PC-3 (cell line): ENCODE results near the gene TMEM163. TPM values are rescaled to one million over a fixed set of nuclear protein-coding genes. Genes with fewer than 3 reads are reported as not detected.

ENCODE experiments used
- ATAC-seq: fragments of 200-7000 bp; cut with Tn5 transposase; 2 replicates; pipeline ENCODE4 v1.9.1; 2020; ENCODE audit warnings: mild to moderate bottlenecking, moderate library complexity
- BruUV-seq: library from RNA; stranded (reverse); fragments of 400-500 nt; replicated peaks from 2 replicates; lab custom pipeline; 2021; lab: Mats Ljungman, UMichigan
- CTCF ChIA-PET: fragments of 300-600 bp; sonication (Branson Sonifier 250); formaldehyde crosslinking; loops from one replicate; lab custom pipeline; 2022; ENCODE audit warnings: antibody characterized with exemption; lab: Charles Lee
- POLR2A ChIA-PET: fragments of 300-600 bp; sonication (Branson Sonifier 250); formaldehyde crosslinking; loops from one replicate; lab custom pipeline; 2022; ENCODE audit warnings: antibody characterized with exemption; ENCODE audit not compliant: unreplicated experiment; lab: Charles Lee
- DNase-seq: peaks from one replicate; pipeline ENCODE4 v3.0.0-alpha.2; 2015
- H2AFZ ChIP-seq: fragments of 300-600 bp; sonication (generic); 2 replicates; pipeline ENCODE4 v1.6.0; 2016; ENCODE audit warnings: antibody characterized with exemption, low read length
- H3F3A ChIP-seq: fragments of 300-600 bp; sonication (generic); one replicate; pipeline ENCODE4 v1.6.0; 2017; ENCODE audit warnings: antibody characterized with exemption, low read length, control low read depth, mild to moderate bottlenecking; ENCODE audit not compliant: unreplicated experiment
- H3K27ac ChIP-seq: fragments of 300-600 bp; sonication (generic); 2 replicates; pipeline ENCODE4 v1.5.1; 2016; ENCODE audit warnings: mild to moderate bottlenecking, low read length
- H3K27me3 ChIP-seq: fragments of 300-600 bp; sonication (generic); 2 replicates; pipeline ENCODE4 v1.6.1; 2016; ENCODE audit warnings: low read length, mixed read lengths
- H3K36me3 ChIP-seq: fragments of 300-600 bp; sonication (generic); 2 replicates; pipeline ENCODE4 v1.6.1; 2016; ENCODE audit warnings: low read depth, mixed run types, low read length, mixed read lengths
- H3K4me1 ChIP-seq: fragments of 300-600 bp; sonication (generic); 2 replicates; pipeline ENCODE4 v1.5.1; 2016; ENCODE audit warnings: low read length; ENCODE audit not compliant: insufficient read depth
- H3K4me2 ChIP-seq: fragments of 300-600 bp; sonication (generic); 2 replicates; pipeline ENCODE4 v1.6.0; 2016; ENCODE audit warnings: low read length
- H3K4me3 ChIP-seq: fragments of 300-600 bp; sonication (generic); 2 replicates; pipeline ENCODE4 v1.5.1; 2016; ENCODE audit warnings: mild to moderate bottlenecking, low read length, mixed read lengths
- H3K79me2 ChIP-seq: fragments of 300-600 bp; sonication (generic); 2 replicates; pipeline ENCODE4 v1.6.1; 2017; ENCODE audit warnings: low read length, mixed read lengths
- H3K9ac ChIP-seq: fragments of 300-600 bp; sonication (generic); 2 replicates; pipeline ENCODE4 v1.6.0; 2016; ENCODE audit warnings: mild to moderate bottlenecking, low read length
- H3K9me2 ChIP-seq: fragments of 300-600 bp; sonication (generic); replicated peaks from 2 replicates; pipeline ENCODE4 v1.6.1; 2016; ENCODE audit warnings: mixed run types, low read length, mixed read lengths
- H3K9me3 ChIP-seq: fragments of 300-600 bp; sonication (generic); 2 replicates; pipeline ENCODE4 v1.6.1; 2016; ENCODE audit warnings: low read length, mixed read lengths
- H4K20me1 ChIP-seq: fragments of 300-600 bp; sonication (generic); 2 replicates; pipeline ENCODE4 v1.6.1; 2016; ENCODE audit warnings: low read length, mixed read lengths
- CTCF ChIP-seq: fragments of 300-600 bp; sonication (generic); conservative IDR thresholded peaks from 2 replicates; pipeline ENCODE4 v1.5.1; 2017; ENCODE audit warnings: antibody characterized with exemption, low read depth, mild to moderate bottlenecking, low read length
- EZH2 ChIP-seq: fragments of 300-600 bp; sonication (generic); IDR thresholded peaks from one replicate; pipeline ENCODE4 v1.6.1; 2017; ENCODE audit warnings: antibody characterized with exemption, mild to moderate bottlenecking, low read length; ENCODE audit not compliant: unreplicated experiment
- EZH2phosphoT487 ChIP-seq: fragments of 300-600 bp; sonication (generic); IDR thresholded peaks from 2 replicates; pipeline ENCODE4 v1.6.1; 2018; ENCODE audit warnings: mild to moderate bottlenecking, antibody characterized with exemption, low read length, borderline replicate concordance
- intact Hi-C: fragments of 100-400 bp; cut with micrococcal nuclease; formaldehyde crosslinking; loops from 2 replicates; pipeline ENCODE4 v1.9.0; 2023
- total RNA-seq: library from RNA; depleted of rRNA; stranded (reverse); fragments of >200 nt; gene quantifications from 2 replicates; pipeline ENCODE4 v1.2.3, GENCODE V29; 2014

TMEM163 gene
- total RNA-seq, 1 experiment from 2014 or later = 0.47 TPM

DNA sequence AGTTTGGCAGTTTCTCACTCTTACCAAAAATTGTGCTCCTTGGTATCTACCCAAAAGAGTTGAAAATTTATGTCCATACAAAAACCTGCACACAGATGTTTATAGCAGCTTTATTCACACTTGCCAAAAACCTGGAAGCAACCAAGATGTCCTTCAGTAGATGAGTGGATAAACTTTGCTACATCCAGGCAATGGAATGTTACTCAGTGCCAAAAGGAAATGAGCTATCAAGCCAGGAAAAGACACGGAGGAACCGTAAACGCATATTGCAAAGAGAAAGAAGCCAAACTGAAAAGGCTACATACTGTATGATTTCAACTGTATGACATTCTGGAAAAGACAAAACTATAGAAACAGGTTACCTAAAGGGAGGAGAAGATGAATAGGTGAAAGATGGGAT is 36.1 kb downstream of the TMEM163 start:
- CTCF ChIA-PET = no interaction called here
- H3K9ac ChIP-seq = no peak overlapping the region
- H3K27ac ChIP-seq = peak overlapping the region; percentile 68
- H3K27me3 ChIP-seq = no peaks in the 10 kb centered on the region
- BruUV-seq = no TSS peak
- H4K20me1 ChIP-seq = no peaks in the 10 kb centered on the region
- no peaks in the 10 kb centered on the region for H3K9me3 ChIP-seq
- intact Hi-C loops = no loop called here
- H3K79me2 ChIP-seq = no peaks in the 10 kb centered on the region
- no peak overlapping the region for H2AFZ ChIP-seq
- DNase-seq (peak; percentile 26), ATAC-seq (no peak)
- H3K9me2 ChIP-seq = no peaks in the 10 kb centered on the region
- H3K4me2 ChIP-seq = peak overlapping the region; percentile 41
- H3K4me3 ChIP-seq = no peak overlapping the region
- H3K36me3 ChIP-seq = no peaks in the 10 kb centered on the region
- POLR2A ChIA-PET = interaction anchor here (0.6 kb wide), 1 partner anchor 846 kb away, joined by 6 read pairs; no protein-coding TSS in a partner anchor
- H3F3A ChIP-seq = no peaks in the 10 kb centered on the region
- TF ChIP-seq EZH2 = no peak
- no peak for TF ChIP-seq EZH2phosphoT487
- no peak for TF ChIP-seq CTCF
- peaks cover 20% of the 10 kb centered on the region for H3K4me1 ChIP-seq

DNA sequence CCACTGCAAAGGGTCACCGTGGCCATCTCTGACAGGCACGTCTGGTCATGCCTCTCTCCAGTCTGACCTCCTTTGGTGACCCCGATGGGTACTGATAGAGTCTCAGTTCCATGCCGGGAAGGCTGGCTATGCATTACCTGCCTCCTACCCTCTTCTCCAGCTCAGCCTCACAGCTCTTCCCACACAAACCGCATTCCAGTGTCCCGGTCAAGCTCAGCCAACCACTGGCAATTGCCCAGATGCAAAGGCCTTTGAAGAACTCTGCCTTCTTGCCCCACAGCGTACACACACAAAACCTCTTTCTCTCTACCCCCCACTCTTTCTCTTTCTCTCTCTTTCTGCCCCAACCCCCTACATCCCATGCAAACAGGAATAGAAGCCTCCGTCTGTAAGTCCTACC is 37.6 kb downstream of the TMEM163 start:
- no peaks in the 10 kb centered on the region for H4K20me1 ChIP-seq
- no peak overlapping the region for H3K27ac ChIP-seq
- no peaks in the 10 kb centered on the region for H3K36me3 ChIP-seq
- BruUV-seq = no TSS peak
- no peaks in the 10 kb centered on the region for H3K27me3 ChIP-seq
- no peak overlapping the region for H3K4me2 ChIP-seq
- no peak for ATAC-seq
- ChIA-PET CTCF (no interaction called here), POLR2A (no interaction called here)
- TF ChIP-seq CTCF (no peak), EZH2 (no peak)
- no peaks in the 10 kb centered on the region for H3K9me2 ChIP-seq
- no peak overlapping the region for H3K9ac ChIP-seq
- intact Hi-C loops = no loop called here
- no peak for DNase-seq
- no peaks in the 10 kb centered on the region for H3K9me3 ChIP-seq
- no peak overlapping the region for H3K4me3 ChIP-seq
- H3K4me1 ChIP-seq = peaks cover 20% of the 10 kb centered on the region
- no peaks in the 10 kb centered on the region for H3K79me2 ChIP-seq
- no peak overlapping the region for H2AFZ ChIP-seq
- H3F3A ChIP-seq = no peaks in the 10 kb centered on the region

- ChIA-PET CTCF (no interaction called here), POLR2A (no interaction called here)
- no peak for DNase-seq
- no peaks in the 10 kb centered on the region for H3K79me2 ChIP-seq
- no peaks in the 10 kb centered on the region for H4K20me1 ChIP-seq
- H3K9me2 ChIP-seq = no peaks in the 10 kb centered on the region
- intact Hi-C loops = no loop called here
- no peak overlapping the region for H3K4me2 ChIP-seq
- no peak overlapping the region for H3K27ac ChIP-seq
- no peaks in the 10 kb centered on the region for H3K36me3 ChIP-seq
- no peak overlapping the region for H3K4me3 ChIP-seq
- H3K9ac ChIP-seq = no peak overlapping the region
- no peaks in the 10 kb centered on the region for H3K9me3 ChIP-seq
- H3K27me3 ChIP-seq = no peaks in the 10 kb centered on the region
- no peak for ATAC-seq
- TF ChIP-seq CTCF (no peak), EZH2phosphoT487 (no peak), EZH2 (no peak)
- H2AFZ ChIP-seq = no peak overlapping the region
- H3F3A ChIP-seq = no peaks in the 10 kb centered on the region
- H3K4me1 ChIP-seq = peaks cover 20% of the 10 kb centered on the region
- no TSS peak for BruUV-seq
These were observed 39.1 kb downstream of the TMEM163 start for GRCh38 chr2:134679745-134680144.
